T-cell (primary cell): ENCODE results near the gene MRPL39. TPM values are rescaled to one million over a fixed set of nuclear protein-coding genes. Genes with fewer than 3 reads are reported as not detected.

Source experiments
- ATAC-seq, 4 experiments: fragments of 200-7000 bp in 3 of 4; fragments of 150-1000 bp in 1 of 4; cut with Tn5 transposase; replicated peaks in 1 of 4; 1 replicate in 3 of 4; 2 replicates in 1 of 4; pipeline ENCODE4 v1.10.0; 2021; ENCODE audit warnings: moderate library complexity in 3 of 4, mild to moderate bottlenecking in 2 of 4, moderate number of reproducible peaks in 1 of 4
- CTCF ChIA-PET, 2 donors: fragments of 300-600 bp; sonication (Branson Sonifier 250); formaldehyde crosslinking; loops; one replicate each; lab custom pipeline; 2022; ENCODE audit warnings: antibody characterized with exemption in 2 of 2; lab: Charles Lee
- POLR2A ChIA-PET, 2 donors: fragments of 300-600 bp; sonication (Branson Sonifier 250); formaldehyde crosslinking; loops; one replicate each; lab custom pipeline; 2022; ENCODE audit warnings: antibody characterized with exemption in 2 of 2; lab: Charles Lee
- DNase-seq, 35 experiments: peaks; one replicate each; pipeline versions ENCODE4 v3.0.0 to v3.0.0-alpha.2; 2013 to 2023
- H3K27ac ChIP-seq: one replicate; pipeline ENCODE4 v1.5.1; 2013; ENCODE audit warnings: low read length
- H3K27me3 ChIP-seq, 2 experiments: replicated peaks in 1 of 2; 1 replicate in 1 of 2; 2 replicates in 1 of 2; pipeline versions ENCODE4 v1.6.1 to v1.7.0; 2013; ENCODE audit warnings: low read length in 1 of 2, mixed read lengths in 1 of 2; ENCODE audit not compliant: control insufficient read depth in 2 of 2, insufficient read depth in 2 of 2; ENCODE audit errors: extremely low read depth in 1 of 2
- H3K36me3 ChIP-seq, 2 donors: 1 replicate in 1 of 2; 2 replicates in 1 of 2; pipeline versions ENCODE4 v1.6.1 to v1.7.0; 2013; ENCODE audit warnings: low read length in 1 of 2; ENCODE audit not compliant: control insufficient read depth in 2 of 2, insufficient read depth in 1 of 2; ENCODE audit errors: extremely low read depth in 1 of 2
- H3K4me1 ChIP-seq, 2 experiments: 1 replicate in 1 of 2; 2 replicates in 1 of 2; pipeline versions ENCODE4 v1.6.1 to v1.7.0; 2013; ENCODE audit warnings: low read length in 2 of 2, mixed read lengths in 1 of 2; ENCODE audit not compliant: insufficient read depth in 2 of 2, control insufficient read depth in 1 of 2; ENCODE audit errors: extremely low read depth in 1 of 2
- H3K4me3 ChIP-seq, 2 donors: 1 replicate in 1 of 2; 2 replicates in 1 of 2; pipeline versions ENCODE4 v1.5.1 to v1.7.0; 2013; ENCODE audit warnings: mild to moderate bottlenecking in 2 of 2, low read length in 1 of 2, moderate library complexity in 1 of 2; ENCODE audit not compliant: control insufficient read depth in 1 of 2; ENCODE audit errors: extremely low read depth in 1 of 2
- H3K9me3 ChIP-seq: 2 replicates; pipeline ENCODE4 v1.7.0; 2013
- H3K27ac Mint-ChIP-seq, 2 donors: one replicate each; pipeline ENCODE4 v1.8.0; 2020 to 2021; ENCODE audit warnings: mild to moderate bottlenecking in 2 of 2, mixed read lengths in 2 of 2
- H3K27me3 Mint-ChIP-seq, 2 donors: one replicate each; pipeline ENCODE4 v1.8.0; 2021 to 2022; ENCODE audit warnings: mixed read lengths in 2 of 2
- H3K36me3 Mint-ChIP-seq: one replicate; pipeline ENCODE4 v1.8.0; 2021; ENCODE audit warnings: mixed read lengths
- H3K4me1 Mint-ChIP-seq, 3 donors: one replicate each; pipeline ENCODE4 v1.8.0; 2020 to 2022; ENCODE audit warnings: mixed read lengths in 3 of 3, mild to moderate bottlenecking in 1 of 3
- H3K4me3 Mint-ChIP-seq, 3 donors: one replicate each; pipeline ENCODE4 v1.8.0; 2020 to 2022; ENCODE audit warnings: mild to moderate bottlenecking in 3 of 3, mixed read lengths in 3 of 3, moderate library complexity in 3 of 3
- H3K9me3 Mint-ChIP-seq, 3 donors: one replicate each; pipeline ENCODE4 v1.8.0; 2020 to 2022; ENCODE audit warnings: mixed read lengths in 3 of 3
- WGBS: methylation state at CpG from one replicate; pipeline ENCODE4 v1.1.5; 2013; ENCODE audit warnings: missing lambda C conversion rate; ENCODE audit not compliant: insufficient coverage; 5-methylcytosine and 5-hydroxymethylcytosine counted together
- total RNA-seq, 35 experiments: library from RNA in 6 of 35; stranded (reverse) in 6 of 35; fragments of 120-200 nt in 1 of 35; gene quantifications; one replicate each; pipeline versions ENCODE4 v1.2.1 to v1.2.4 and lab custom pipeline; 2013 to 2026

Gene MRPL39
- total RNA-seq, 5 donors from 2014 or later (not counting 1 experiment from before 2014, with no cell fraction given): 10.6 to 18.2 (median 14.8) TPM

- Mint-ChIP-seq H3K27ac (no peak overlapping the region), H3K4me1 (no peaks in the 10 kb centered on the region), H3K36me3 (peaks cover 3% of the 10 kb centered on the region), H3K27me3 (no peaks in the 10 kb centered on the region), H3K9me3 (no peaks in the 10 kb centered on the region), H3K4me3 (no peak overlapping the region)
- CTCF ChIA-PET: no interaction called here
- Histone ChIP-seq H3K36me3 (no peaks in the 10 kb centered on the region), H3K9me3 (no peaks in the 10 kb centered on the region), H3K4me1 (no peaks in the 10 kb centered on the region), H3K27me3 (no peaks in the 10 kb centered on the region), H3K4me3 (no peak overlapping the region), H3K27ac (no peak overlapping the region)
- ATAC-seq (no peak), DNase-seq (no peak)
- POLR2A ChIA-PET: interaction anchor here in 1 of 2 donors (0.6 kb wide), 1 partner anchor 7 kb away, joined by 3 read pairs; no protein-coding TSS in a partner anchor
- no CpG with 5 or more reads among the region's 1 CpG for WGBS
Observed at GRCh38 chr21:25551569-25551968, 55.7 kb downstream of the MRPL39 start.

GRCh38 chr21:25550352-25551120 lies 56.7 kb downstream of the MRPL39 start:
- Mint-ChIP-seq H3K27ac (no peak overlapping the region), H3K9me3 (no peaks in the 10 kb centered on the region), H3K4me3 (no peak overlapping the region), H3K36me3 (peaks cover 3% of the 10 kb centered on the region), H3K4me1 (no peaks in the 10 kb centered on the region), H3K27me3 (no peaks in the 10 kb centered on the region)
- no peaks in the 10 kb centered on the region for H3K36me3 ChIP-seq
- WGBS: 100% methylated on average over 2 of the region's 11 CpGs
- CTCF ChIA-PET: no interaction called here
- H3K27me3 ChIP-seq: no peaks in the 10 kb centered on the region
- ATAC-seq (no peak), DNase-seq (no peak)
- H3K4me3 ChIP-seq: no peak overlapping the region
- H3K9me3 ChIP-seq: no peaks in the 10 kb centered on the region
- no peak overlapping the region for H3K27ac ChIP-seq
- POLR2A ChIA-PET: interaction anchor here in 1 of 2 donors (0.6 kb wide), 1 partner anchor 8 kb away, joined by 3 read pairs; no protein-coding TSS in a partner anchor
- no peaks in the 10 kb centered on the region for H3K4me1 ChIP-seq

GRCh38 chr21:25541042-25541441 lies 66.2 kb downstream of the MRPL39 start:
- Histone ChIP-seq H3K27ac (no peak overlapping the region), H3K4me3 (no peak overlapping the region), H3K27me3 (no peaks in the 10 kb centered on the region), H3K4me1 (no peaks in the 10 kb centered on the region), H3K9me3 (no peaks in the 10 kb centered on the region), H3K36me3 (no peaks in the 10 kb centered on the region)
- Mint-ChIP-seq H3K27me3 (no peaks in the 10 kb centered on the region), H3K27ac (no peak overlapping the region), H3K36me3 (peaks cover 4% of the 10 kb centered on the region), H3K4me3 (no peak overlapping the region), H3K9me3 (peaks cover 0 to 15% (median 11%) of the 10 kb centered on the region in 3 donors), H3K4me1 (no peaks in the 10 kb centered on the region)
- no peak for ATAC-seq
- no peak for DNase-seq
- WGBS: 90% methylated on average over 2 of the region's 2 CpGs
- ChIA-PET CTCF (no interaction called here), POLR2A (no interaction called here)

- H3K9me3 Mint-ChIP-seq: peaks cover 0 to 15% (median 11%) of the 10 kb centered on the region in 3 donors
- WGBS: no CpG with 5 or more reads among the region's 3 CpGs
- no peaks in the 10 kb centered on the region for H3K27me3 Mint-ChIP-seq
- ChIA-PET CTCF (interaction anchor here in 1 of 2 donors (0.9 kb wide), 1 partner anchor 133 kb away, joined by 3 read pairs; no protein-coding TSS in a partner anchor), POLR2A (no interaction called here)
- H3K27ac ChIP-seq: no peak overlapping the region
- no peak overlapping the region for H3K27ac Mint-ChIP-seq
- no peaks in the 10 kb centered on the region for H3K36me3 ChIP-seq
- H3K4me1 Mint-ChIP-seq: no peaks in the 10 kb centered on the region
- DNase-seq (no peak), ATAC-seq (no peak)
- no peak overlapping the region for H3K4me3 ChIP-seq
- H3K36me3 Mint-ChIP-seq: peaks cover 4% of the 10 kb centered on the region
- H3K4me3 Mint-ChIP-seq: no peak overlapping the region
- H3K9me3 ChIP-seq: no peaks in the 10 kb centered on the region
- no peaks in the 10 kb centered on the region for H3K27me3 ChIP-seq
- no peaks in the 10 kb centered on the region for H3K4me1 ChIP-seq
Observed at GRCh38 chr21:25539606-25540005, 67.7 kb downstream of the MRPL39 start.

- ChIA-PET POLR2A (interaction anchor here in 1 of 2 donors (0.7 kb wide), 1 partner anchor 163 kb away, joined by 9 read pairs; no protein-coding TSS in a partner anchor), CTCF (no interaction called here)
- DNase-seq: no peak
- no peak overlapping the region for H3K27ac Mint-ChIP-seq
- Histone ChIP-seq H3K4me1 (no peaks in the 10 kb centered on the region), H3K27ac (no peak overlapping the region), H3K36me3 (no peaks in the 10 kb centered on the region), H3K27me3 (no peaks in the 10 kb centered on the region), H3K9me3 (no peaks in the 10 kb centered on the region), H3K4me3 (no peak overlapping the region)
- no peaks in the 10 kb centered on the region for H3K4me1 Mint-ChIP-seq
- ATAC-seq: no peak
- peaks cover 4% of the 10 kb centered on the region for H3K36me3 Mint-ChIP-seq
- H3K27me3 Mint-ChIP-seq: no peaks in the 10 kb centered on the region
- H3K4me3 Mint-ChIP-seq: no peak overlapping the region
- H3K9me3 Mint-ChIP-seq: peaks cover 0 to 15% (median 11%) of the 10 kb centered on the region in 3 donors
Observed at GRCh38 chr21:25537174-25537573, 70.1 kb downstream of the MRPL39 start.

- DNase-seq: no peak
- no peak for ATAC-seq
- Histone ChIP-seq H3K9me3 (no peaks in the 10 kb centered on the region), H3K27me3 (no peaks in the 10 kb centered on the region), H3K27ac (no peak overlapping the region), H3K36me3 (no peaks in the 10 kb centered on the region), H3K4me1 (no peaks in the 10 kb centered on the region), H3K4me3 (no peak overlapping the region)
- no peaks in the 10 kb centered on the region for H3K27me3 Mint-ChIP-seq
- H3K9me3 Mint-ChIP-seq: peaks cover 0 to 15% (median 11%) of the 10 kb centered on the region in 3 donors
- CTCF ChIA-PET: no interaction called here
- POLR2A ChIA-PET: interaction anchor here in 1 of 2 donors (0.7 kb wide), 1 partner anchor 163 kb away, joined by 9 read pairs; no protein-coding TSS in a partner anchor
- H3K4me1 Mint-ChIP-seq: no peaks in the 10 kb centered on the region
- peaks cover 4% of the 10 kb centered on the region for H3K36me3 Mint-ChIP-seq
- H3K4me3 Mint-ChIP-seq: no peak overlapping the region
- H3K27ac Mint-ChIP-seq: no peak overlapping the region
Observed at GRCh38 chr21:25536752-25537151, 70.5 kb downstream of the MRPL39 start.
